Memory B cell (primary cell): ENCODE measurements around the gene CHM.

ENCODE experiments used
- ATAC-seq: fragments of 150-1000 bp; cut with Tn5 transposase; 2 replicates; pipeline ENCODE4 v1.10.0; 2021; ENCODE audit warnings: low read depth, mild to moderate bottlenecking, moderate library complexity
- DNase-seq, 2 donors: peaks; one replicate each; pipeline ENCODE4 v3.0.0; 2022; ENCODE audit warnings: low spot score in 2 of 2
- H3K27ac Mint-ChIP-seq: one replicate; pipeline ENCODE4 v1.8.0; 2022; ENCODE audit warnings: mild to moderate bottlenecking, moderate library complexity, mixed read lengths
- H3K27me3 Mint-ChIP-seq: one replicate; pipeline ENCODE4 v1.8.0; 2022; ENCODE audit warnings: mixed read lengths
- H3K36me3 Mint-ChIP-seq: one replicate; pipeline ENCODE4 v1.8.0; 2022; ENCODE audit warnings: mild to moderate bottlenecking, mixed read lengths
- H3K4me1 Mint-ChIP-seq: one replicate; pipeline ENCODE4 v1.8.0; 2022; ENCODE audit warnings: mixed read lengths
- H3K4me3 Mint-ChIP-seq: one replicate; pipeline ENCODE4 v1.8.0; 2022; ENCODE audit warnings: mild to moderate bottlenecking, moderate library complexity, mixed read lengths
- H3K9me3 Mint-ChIP-seq: one replicate; pipeline ENCODE4 v1.8.0; 2022; ENCODE audit warnings: mixed read lengths

The CHM gene

GRCh38 chrX:85914431-85914830 is 132.9 kb downstream of the CHM start:
- DNase-seq, result no peak
- Mint-ChIP-seq H3K27me3 (no peaks in the 10 kb centered on the region), H3K27ac (peak overlapping the region; percentile 26), H3K4me3 (no peak overlapping the region), H3K4me1 (peaks cover 16% of the 10 kb centered on the region), H3K9me3 (no peaks in the 10 kb centered on the region), H3K36me3 (peaks cover 21% of the 10 kb centered on the region)
- no peak for ATAC-seq

GRCh38 chrX:85907316-85907715 is 140.0 kb downstream of the CHM start:
- ATAC-seq (no peak), DNase-seq (no peak)
- H3K9me3 Mint-ChIP-seq, result no peaks in the 10 kb centered on the region
- peaks cover 11% of the 10 kb centered on the region for H3K4me1 Mint-ChIP-seq
- no peaks in the 10 kb centered on the region for H3K27me3 Mint-ChIP-seq
- H3K36me3 Mint-ChIP-seq, result peaks cover 6% of the 10 kb centered on the region
- no peak overlapping the region for H3K4me3 Mint-ChIP-seq
- H3K27ac Mint-ChIP-seq, result peak overlapping the region; percentile 20

GRCh38 chrX:85906399-85906798 is 141.0 kb downstream of the CHM start:
- Mint-ChIP-seq H3K4me1 (peaks cover 7% of the 10 kb centered on the region), H3K36me3 (peaks cover 6% of the 10 kb centered on the region), H3K9me3 (no peaks in the 10 kb centered on the region), H3K4me3 (no peak overlapping the region), H3K27ac (no peak overlapping the region), H3K27me3 (no peaks in the 10 kb centered on the region)
- ATAC-seq, result no peak
- no peak for DNase-seq

GRCh38 chrX:85905851-85906250 is 141.5 kb downstream of the CHM start:
- DNase-seq, result no peak
- H3K9me3 Mint-ChIP-seq, result no peaks in the 10 kb centered on the region

GRCh38 chrX:85903692-85904471 is 143.5 kb downstream of the CHM start:
- H3K9me3 Mint-ChIP-seq, result no peaks in the 10 kb centered on the region
- ATAC-seq (no peak), DNase-seq (no peak)
- no peak overlapping the region for H3K27ac Mint-ChIP-seq
- peaks cover 10% of the 10 kb centered on the region for H3K36me3 Mint-ChIP-seq
- H3K27me3 Mint-ChIP-seq, result no peaks in the 10 kb centered on the region
- peaks cover 7% of the 10 kb centered on the region for H3K4me1 Mint-ChIP-seq
- H3K4me3 Mint-ChIP-seq, result no peak overlapping the region

More at GRCh38 chrX:85905851-85906250, 141.5 kb downstream of the CHM start:
- no peaks in the 10 kb centered on the region for H3K27me3 Mint-ChIP-seq
- H3K27ac Mint-ChIP-seq, result no peak overlapping the region
- H3K36me3 Mint-ChIP-seq, result peaks cover 6% of the 10 kb centered on the region
- no peak for ATAC-seq
- H3K4me1 Mint-ChIP-seq, result peaks cover 7% of the 10 kb centered on the region
- H3K4me3 Mint-ChIP-seq, result no peak overlapping the region

GRCh38 chrX:85897362-85898126 is 149.8 kb downstream of the CHM start:
- Mint-ChIP-seq H3K9me3 (no peaks in the 10 kb centered on the region), H3K4me1 (no peaks in the 10 kb centered on the region), H3K36me3 (peaks cover 29% of the 10 kb centered on the region), H3K27ac (no peak overlapping the region), H3K27me3 (no peaks in the 10 kb centered on the region), H3K4me3 (no peak overlapping the region)
- ATAC-seq (no peak), DNase-seq (no peak)

GRCh38 chrX:85882601-85883000 is 164.8 kb downstream of the CHM start:
- H3K36me3 Mint-ChIP-seq, result peaks cover 5% of the 10 kb centered on the region
- H3K27ac Mint-ChIP-seq, result peak overlapping the region; percentile 35
- ATAC-seq, result no peak
- H3K9me3 Mint-ChIP-seq, result no peaks in the 10 kb centered on the region
- no peaks in the 10 kb centered on the region for H3K27me3 Mint-ChIP-seq
- DNase-seq, result no peak
- no peak overlapping the region for H3K4me3 Mint-ChIP-seq
- H3K4me1 Mint-ChIP-seq, result no peaks in the 10 kb centered on the region

- no peak for DNase-seq
- no peaks in the 10 kb centered on the region for H3K27me3 Mint-ChIP-seq
- peaks cover 5% of the 10 kb centered on the region for H3K9me3 Mint-ChIP-seq
- no peak for ATAC-seq
- no peaks in the 10 kb centered on the region for H3K4me1 Mint-ChIP-seq
- no peak overlapping the region for H3K4me3 Mint-ChIP-seq
- H3K36me3 Mint-ChIP-seq, result peaks cover 37% of the 10 kb centered on the region
- no peak overlapping the region for H3K27ac Mint-ChIP-seq
Measured at GRCh38 chrX:85870585-85870984, 176.8 kb downstream of the CHM start.

- Mint-ChIP-seq H3K4me3 (no peak overlapping the region), H3K4me1 (no peaks in the 10 kb centered on the region), H3K27me3 (no peaks in the 10 kb centered on the region), H3K36me3 (peaks cover 36% of the 10 kb centered on the region), H3K27ac (no peak overlapping the region), H3K9me3 (peaks cover 5% of the 10 kb centered on the region)
- DNase-seq (no peak), ATAC-seq (no peak)
Measured at GRCh38 chrX:85865324-85865723, 182.0 kb downstream of the CHM start.

GRCh38 chrX:85859426-85859825 is 187.9 kb downstream of the CHM start:
- no peak for DNase-seq

GRCh38 chrX:85851418-85851817 is 195.9 kb downstream of the CHM start:
- ATAC-seq, result no peak
- Mint-ChIP-seq H3K9me3 (no peaks in the 10 kb centered on the region), H3K36me3 (no peaks in the 10 kb centered on the region), H3K27ac (no peak overlapping the region), H3K27me3 (no peaks in the 10 kb centered on the region), H3K4me3 (no peak overlapping the region), H3K4me1 (no peaks in the 10 kb centered on the region)
- peak in 1 of 2 donors; percentile 0 for DNase-seq

More at GRCh38 chrX:85859426-85859825, 187.9 kb downstream of the CHM start:
- no peaks in the 10 kb centered on the region for H3K27me3 Mint-ChIP-seq
- no peaks in the 10 kb centered on the region for H3K4me1 Mint-ChIP-seq
- no peak overlapping the region for H3K4me3 Mint-ChIP-seq
- no peaks in the 10 kb centered on the region for H3K9me3 Mint-ChIP-seq
- H3K27ac Mint-ChIP-seq, result no peak overlapping the region
- no peak for ATAC-seq
- H3K36me3 Mint-ChIP-seq, result no peaks in the 10 kb centered on the region

GRCh38 chrX:85836868-85837267 is 210.5 kb downstream of the CHM start:
- Mint-ChIP-seq H3K36me3 (no peaks in the 10 kb centered on the region), H3K4me1 (no peaks in the 10 kb centered on the region), H3K4me3 (no peak overlapping the region), H3K9me3 (peaks cover 6% of the 10 kb centered on the region), H3K27me3 (no peaks in the 10 kb centered on the region), H3K27ac (no peak overlapping the region)
- DNase-seq, result no peak
- ATAC-seq, result no peak

GRCh38 chrX:85828771-85829170 is 218.6 kb downstream of the CHM start:
- H3K4me1 Mint-ChIP-seq, result no peaks in the 10 kb centered on the region
- H3K27me3 Mint-ChIP-seq, result no peaks in the 10 kb centered on the region
- H3K27ac Mint-ChIP-seq, result no peak overlapping the region
- DNase-seq (no peak), ATAC-seq (no peak)
- H3K36me3 Mint-ChIP-seq, result no peaks in the 10 kb centered on the region
- H3K9me3 Mint-ChIP-seq, result peaks cover 2% of the 10 kb centered on the region
- H3K4me3 Mint-ChIP-seq, result no peak overlapping the region

- Mint-ChIP-seq H3K36me3 (no peaks in the 10 kb centered on the region), H3K4me1 (no peaks in the 10 kb centered on the region), H3K27me3 (no peaks in the 10 kb centered on the region), H3K27ac (no peak overlapping the region), H3K4me3 (no peak overlapping the region), H3K9me3 (peaks cover 10% of the 10 kb centered on the region)
- DNase-seq, result no peak
- ATAC-seq, result no peak
Measured at GRCh38 chrX:85815203-85815751, 232.1 kb downstream of the CHM start.
